ENCODE results near the gene IER2. TPM values are rescaled to one million over a fixed set of nuclear protein-coding genes. Genes with fewer than 3 reads are reported as not detected.
"Not testable (repeated sequence)": the region's sequence is repeated elsewhere in the genome, so short reads cannot be mapped to it uniquely, and the experiment has no call there.

IER2 gene
- total and polyA plus RNA-seq, 2 experiments from 2014 or later, result 101 to 325 TPM

GRCh38 chr19:13173139-13173737 lies 23.0 kb downstream of the IER2 start:
- H2AFZ ChIP-seq, result no peak overlapping the region
- no peak overlapping the region for H3K4me2 ChIP-seq
- no peak overlapping the region for H3K27ac ChIP-seq
- WGBS (ENCODE audit: low lambda C conversion rate, missing lambda C conversion rate), result 91% methylated on average over 12 of the region's 12 CpGs
- no peaks in the 10 kb centered on the region for H4K20me1 ChIP-seq (ENCODE audit: insufficient read depth, poor library complexity, severe bottlenecking)
- no peaks in the 10 kb centered on the region for H3K36me3 ChIP-seq (replicated peaks; ENCODE audit: insufficient read depth, low read depth)
- H3K4me1 ChIP-seq (ENCODE audit: insufficient read depth), result peaks cover 23% of the 10 kb centered on the region
- TF ChIP-seq, protein P1, sequence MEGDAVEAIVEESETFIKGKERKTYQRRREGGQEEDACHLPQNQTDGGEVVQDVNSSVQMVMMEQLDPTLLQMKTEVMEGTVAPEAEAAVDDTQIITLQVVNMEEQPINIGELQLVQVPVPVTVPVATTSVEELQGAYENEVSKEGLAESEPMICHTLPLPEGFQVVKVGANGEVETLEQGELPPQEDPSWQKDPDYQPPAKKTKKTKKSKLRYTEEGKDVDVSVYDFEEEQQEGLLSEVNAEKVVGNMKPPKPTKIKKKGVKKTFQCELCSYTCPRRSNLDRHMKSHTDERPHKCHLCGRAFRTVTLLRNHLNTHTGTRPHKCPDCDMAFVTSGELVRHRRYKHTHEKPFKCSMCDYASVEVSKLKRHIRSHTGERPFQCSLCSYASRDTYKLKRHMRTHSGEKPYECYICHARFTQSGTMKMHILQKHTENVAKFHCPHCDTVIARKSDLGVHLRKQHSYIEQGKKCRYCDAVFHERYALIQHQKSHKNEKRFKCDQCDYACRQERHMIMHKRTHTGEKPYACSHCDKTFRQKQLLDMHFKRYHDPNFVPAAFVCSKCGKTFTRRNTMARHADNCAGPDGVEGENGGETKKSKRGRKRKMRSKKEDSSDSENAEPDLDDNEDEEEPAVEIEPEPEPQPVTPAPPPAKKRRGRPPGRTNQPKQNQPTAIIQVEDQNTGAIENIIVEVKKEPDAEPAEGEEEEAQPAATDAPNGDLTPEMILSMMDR (IDR thresholded peaks at IDR 0.05; ENCODE audit: poor library complexity), result no peak
- TF ChIP-seq EZH2phosphoT487 (IDR thresholded peaks at IDR 0.05; ENCODE audit: low read depth, severe bottlenecking, unreplicated experiment) (no peak), EZH2 (IDR thresholded peaks at IDR 0.05; ENCODE audit: borderline replicate concordance) (no peak)
- H3K27me3 ChIP-seq, result no peaks in the 10 kb centered on the region
- H3K9me2 ChIP-seq (replicated peaks; ENCODE audit: insufficient read depth), result no peaks in the 10 kb centered on the region
- H3K79me2 ChIP-seq, result peaks cover 15% of the 10 kb centered on the region
- H3K4me3 ChIP-seq, result no peak overlapping the region
- no peaks in the 10 kb centered on the region for H3K9me3 ChIP-seq (ENCODE audit: low read depth)
- no peak for DNase-seq (ENCODE audit: low spot score)

GRCh38 chr19:13176345-13176744 lies 26.1 kb downstream of the IER2 start:
- H3K36me3 ChIP-seq (replicated peaks; ENCODE audit: insufficient read depth, low read depth), result no peaks in the 10 kb centered on the region
- peaks cover 10% of the 10 kb centered on the region for H3K4me1 ChIP-seq (ENCODE audit: insufficient read depth)
- H3K27ac ChIP-seq, result no peak overlapping the region
- H3K9me3 ChIP-seq (ENCODE audit: low read depth), result no peaks in the 10 kb centered on the region
- TF ChIP-seq EZH2phosphoT487 (IDR thresholded peaks at IDR 0.05; ENCODE audit: low read depth, severe bottlenecking, unreplicated experiment), result no peak
- TF ChIP-seq EZH2 (IDR thresholded peaks at IDR 0.05; ENCODE audit: borderline replicate concordance), result no peak
- TF ChIP-seq, protein P1 (IDR thresholded peaks at IDR 0.05; ENCODE audit: poor library complexity), result no peak
- no peaks in the 10 kb centered on the region for H3K9me2 ChIP-seq (replicated peaks; ENCODE audit: insufficient read depth)
- no peaks in the 10 kb centered on the region for H3K27me3 ChIP-seq
- WGBS (ENCODE audit: low lambda C conversion rate, missing lambda C conversion rate), result 82% methylated on average over 8 of the region's 8 CpGs
- no peaks in the 10 kb centered on the region for H4K20me1 ChIP-seq (ENCODE audit: insufficient read depth, poor library complexity, severe bottlenecking)
- no peak overlapping the region for H3K4me2 ChIP-seq
- H3K79me2 ChIP-seq, result no peaks in the 10 kb centered on the region
- no peak overlapping the region for H2AFZ ChIP-seq
- H3K4me3 ChIP-seq, result no peak overlapping the region
- DNase-seq (ENCODE audit: low spot score), result no peak

- not testable (repeated sequence) for H3K9me2 ChIP-seq (replicated peaks; ENCODE audit: insufficient read depth); H3K4me3 ChIP-seq; H3K36me3 ChIP-seq (replicated peaks; ENCODE audit: insufficient read depth, low read depth); H3K27me3 ChIP-seq; DNase-seq (ENCODE audit: low spot score); H3K9me3 ChIP-seq (ENCODE audit: low read depth); H4K20me1 ChIP-seq (ENCODE audit: insufficient read depth, poor library complexity, severe bottlenecking); H2AFZ ChIP-seq; H3K27ac ChIP-seq; H3K79me2 ChIP-seq; H3K4me2 ChIP-seq
- WGBS (ENCODE audit: low lambda C conversion rate, missing lambda C conversion rate), result 96% methylated on average over 5 of the region's 5 CpGs
- peaks cover 10% of the 10 kb centered on the region for H3K4me1 ChIP-seq (ENCODE audit: insufficient read depth)
Observed at GRCh38 chr19:13177584-13177983, 27.4 kb downstream of the IER2 start.

- not testable (repeated sequence) for H3K27me3 ChIP-seq; H3K9me3 ChIP-seq (ENCODE audit: low read depth); H2AFZ ChIP-seq; DNase-seq (ENCODE audit: low spot score); H3K9me2 ChIP-seq (replicated peaks; ENCODE audit: insufficient read depth); H3K4me3 ChIP-seq; H3K79me2 ChIP-seq; H4K20me1 ChIP-seq (ENCODE audit: insufficient read depth, poor library complexity, severe bottlenecking); H3K27ac ChIP-seq; H3K4me2 ChIP-seq; H3K36me3 ChIP-seq (replicated peaks; ENCODE audit: insufficient read depth, low read depth); H3K4me1 ChIP-seq (ENCODE audit: insufficient read depth)
- WGBS (ENCODE audit: low lambda C conversion rate, missing lambda C conversion rate), result 96% methylated on average over 10 of the region's 10 CpGs
Observed at GRCh38 chr19:13178291-13178690, 28.1 kb downstream of the IER2 start.
